ENCODE measurements around the gene BMP8B.

DNA sequence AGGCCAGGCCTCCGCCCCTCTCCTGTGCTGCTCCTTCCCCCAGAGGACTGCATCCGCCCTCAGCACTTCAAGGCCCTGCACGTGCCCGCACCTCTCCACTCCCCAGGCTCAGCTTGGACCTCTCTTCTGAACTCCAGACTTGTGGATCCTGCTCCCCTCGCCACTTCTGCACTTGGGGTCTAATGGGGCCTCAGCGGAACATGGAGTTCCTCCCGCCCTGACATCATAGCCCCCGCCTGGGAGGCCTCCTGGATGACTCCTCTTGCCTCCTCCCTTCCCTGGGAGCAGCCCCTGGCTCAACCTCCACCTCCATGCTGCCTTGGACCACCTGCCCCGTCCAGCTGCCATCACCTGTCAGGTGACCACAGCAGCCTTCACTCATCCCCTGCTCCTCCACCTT lies 27.6 kb downstream of the BMP8B start:
- TF ChIP-seq, protein P1, sequence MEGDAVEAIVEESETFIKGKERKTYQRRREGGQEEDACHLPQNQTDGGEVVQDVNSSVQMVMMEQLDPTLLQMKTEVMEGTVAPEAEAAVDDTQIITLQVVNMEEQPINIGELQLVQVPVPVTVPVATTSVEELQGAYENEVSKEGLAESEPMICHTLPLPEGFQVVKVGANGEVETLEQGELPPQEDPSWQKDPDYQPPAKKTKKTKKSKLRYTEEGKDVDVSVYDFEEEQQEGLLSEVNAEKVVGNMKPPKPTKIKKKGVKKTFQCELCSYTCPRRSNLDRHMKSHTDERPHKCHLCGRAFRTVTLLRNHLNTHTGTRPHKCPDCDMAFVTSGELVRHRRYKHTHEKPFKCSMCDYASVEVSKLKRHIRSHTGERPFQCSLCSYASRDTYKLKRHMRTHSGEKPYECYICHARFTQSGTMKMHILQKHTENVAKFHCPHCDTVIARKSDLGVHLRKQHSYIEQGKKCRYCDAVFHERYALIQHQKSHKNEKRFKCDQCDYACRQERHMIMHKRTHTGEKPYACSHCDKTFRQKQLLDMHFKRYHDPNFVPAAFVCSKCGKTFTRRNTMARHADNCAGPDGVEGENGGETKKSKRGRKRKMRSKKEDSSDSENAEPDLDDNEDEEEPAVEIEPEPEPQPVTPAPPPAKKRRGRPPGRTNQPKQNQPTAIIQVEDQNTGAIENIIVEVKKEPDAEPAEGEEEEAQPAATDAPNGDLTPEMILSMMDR (conservative IDR thresholded peaks at IDR 0.05 in 1 of 2, IDR thresholded peaks at IDR 0.05 in 1 of 2; ENCODE audit: low read depth in 1 of 2, low read length in 2 of 2): no peak
- TF ChIP-seq EZH2 (IDR thresholded peaks at IDR 0.05; ENCODE audit: low read length, missing control alignments): no peak

Data from fibroblast of lung (primary cell).